Bronchial epithelial cell (primary cell): ENCODE results near the gene NOS1AP. TPM values are rescaled to one million over a fixed set of nuclear protein-coding genes. Genes with fewer than 3 reads are reported as not detected.

Experiments used
- DNase-seq: peaks from one replicate; pipeline ENCODE4 v3.0.0-alpha.2; 2010; ENCODE audit warnings: low read depth
- FAIRE-seq: peaks from 2 replicates; lab custom pipeline; 2011; peaks lifted over from hg19 to GRCh38; lab: Jason Lieb, UNC
- H3K27me3 ChIP-seq: 2 replicates; pipeline ENCODE4 v1.5.1; 2011; ENCODE audit warnings: low read length; ENCODE audit not compliant: control insufficient read depth, insufficient read depth
- H3K36me3 ChIP-seq: 2 replicates; pipeline ENCODE4 v1.5.1; 2011; ENCODE audit warnings: low read length; ENCODE audit not compliant: control insufficient read depth, insufficient read depth
- H3K4me3 ChIP-seq: 2 replicates; pipeline ENCODE4 v1.5.1; 2011; ENCODE audit warnings: mild to moderate bottlenecking, low read depth, low read length, control low read depth
- total RNA-seq: library from RNA; depleted of rRNA; stranded (reverse); fragments of >200 nt; gene quantifications from 2 replicates; pipeline ENCODE4 v1.2.1, GENCODE V29; 2014
- TF ChIP-seq, protein P1 (sequence below): IDR thresholded peaks from 2 replicates; pipeline ENCODE4 v1.5.1; 2011; ENCODE audit warnings: mild to moderate bottlenecking, moderate library complexity, low read length, control low read depth, inconsistent platforms; ENCODE audit not compliant: insufficient read depth, severe bottlenecking

The NOS1AP gene
- total RNA-seq, 1 donor from 2014 or later, result 1.3 TPM

DNA sequence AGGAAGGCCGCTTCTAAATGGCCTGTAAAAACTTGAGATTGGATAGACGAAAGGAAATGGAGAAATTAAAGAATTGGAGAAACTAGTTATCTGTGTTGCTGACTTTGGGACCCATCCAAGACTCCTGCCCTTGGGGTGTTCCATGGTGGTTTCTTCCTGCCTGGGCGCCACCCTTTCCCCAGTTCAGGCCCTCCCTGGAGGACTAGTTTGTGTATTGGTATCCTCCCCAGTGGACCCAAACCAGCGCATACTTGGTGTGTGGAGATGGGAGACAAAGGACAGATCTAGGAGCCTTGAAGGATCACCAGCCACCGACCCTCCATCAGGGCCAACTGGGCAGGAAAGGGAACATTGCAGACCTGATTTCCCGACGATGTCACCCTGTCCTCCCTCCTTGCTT, 300.1 kb downstream of the NOS1AP start:
- TF ChIP-seq, protein P1, sequence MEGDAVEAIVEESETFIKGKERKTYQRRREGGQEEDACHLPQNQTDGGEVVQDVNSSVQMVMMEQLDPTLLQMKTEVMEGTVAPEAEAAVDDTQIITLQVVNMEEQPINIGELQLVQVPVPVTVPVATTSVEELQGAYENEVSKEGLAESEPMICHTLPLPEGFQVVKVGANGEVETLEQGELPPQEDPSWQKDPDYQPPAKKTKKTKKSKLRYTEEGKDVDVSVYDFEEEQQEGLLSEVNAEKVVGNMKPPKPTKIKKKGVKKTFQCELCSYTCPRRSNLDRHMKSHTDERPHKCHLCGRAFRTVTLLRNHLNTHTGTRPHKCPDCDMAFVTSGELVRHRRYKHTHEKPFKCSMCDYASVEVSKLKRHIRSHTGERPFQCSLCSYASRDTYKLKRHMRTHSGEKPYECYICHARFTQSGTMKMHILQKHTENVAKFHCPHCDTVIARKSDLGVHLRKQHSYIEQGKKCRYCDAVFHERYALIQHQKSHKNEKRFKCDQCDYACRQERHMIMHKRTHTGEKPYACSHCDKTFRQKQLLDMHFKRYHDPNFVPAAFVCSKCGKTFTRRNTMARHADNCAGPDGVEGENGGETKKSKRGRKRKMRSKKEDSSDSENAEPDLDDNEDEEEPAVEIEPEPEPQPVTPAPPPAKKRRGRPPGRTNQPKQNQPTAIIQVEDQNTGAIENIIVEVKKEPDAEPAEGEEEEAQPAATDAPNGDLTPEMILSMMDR, result no peak
- Histone ChIP-seq H3K4me3 (no peak overlapping the region), H3K36me3 (no peaks in the 10 kb centered on the region), H3K27me3 (no peaks in the 10 kb centered on the region)
- no peak for FAIRE-seq
- no peak for DNase-seq

DNA sequence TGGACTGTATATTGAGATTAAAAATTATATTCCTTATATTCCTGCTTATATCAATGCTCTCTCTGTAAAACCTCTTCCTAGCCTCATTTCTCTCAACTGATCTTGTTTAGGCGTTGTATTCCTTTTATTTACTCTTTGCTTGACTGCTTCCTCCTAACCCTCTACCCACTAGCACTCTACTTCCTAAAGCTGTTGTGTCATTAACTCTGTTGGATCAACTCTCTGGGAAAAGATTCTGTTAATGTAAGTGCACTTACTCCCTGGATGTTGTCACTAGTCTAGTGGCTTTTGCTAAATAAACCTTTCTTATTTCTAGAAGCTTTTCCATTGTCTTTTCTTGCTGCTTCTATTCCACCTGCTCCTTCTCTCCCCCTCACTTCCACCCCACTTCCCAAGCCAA, 300.7 kb downstream of the NOS1AP start:
- no peaks in the 10 kb centered on the region for H3K27me3 ChIP-seq
- no peak overlapping the region for H3K4me3 ChIP-seq
- TF ChIP-seq, protein P1, result no peak
- FAIRE-seq (no peak), DNase-seq (no peak)
- no peaks in the 10 kb centered on the region for H3K36me3 ChIP-seq

DNA sequence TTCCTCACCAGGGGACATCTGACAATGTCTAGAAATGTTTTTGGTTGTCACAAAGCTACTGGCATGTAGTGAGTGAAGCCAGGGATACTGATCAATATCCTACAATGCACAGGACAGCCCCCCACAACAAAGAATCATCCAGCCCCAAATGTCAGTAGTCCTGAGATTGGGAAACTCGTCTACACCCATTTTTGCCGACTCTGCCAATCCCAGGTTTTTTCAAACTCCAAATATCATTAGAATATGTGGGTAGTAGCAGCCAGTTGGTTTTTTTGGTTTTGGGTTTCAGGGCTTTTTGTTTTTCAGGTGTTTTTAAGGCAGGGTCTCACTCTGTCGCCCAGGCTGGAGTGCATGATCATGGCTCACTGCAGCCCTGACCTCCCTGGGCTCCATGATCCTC, 301.2 kb downstream of the NOS1AP start:
- Histone ChIP-seq H3K4me3 (no peak overlapping the region), H3K36me3 (no peaks in the 10 kb centered on the region), H3K27me3 (no peaks in the 10 kb centered on the region)
- TF ChIP-seq, protein P1, result no peak
- DNase-seq, result no peak
- FAIRE-seq, result no peak

DNA sequence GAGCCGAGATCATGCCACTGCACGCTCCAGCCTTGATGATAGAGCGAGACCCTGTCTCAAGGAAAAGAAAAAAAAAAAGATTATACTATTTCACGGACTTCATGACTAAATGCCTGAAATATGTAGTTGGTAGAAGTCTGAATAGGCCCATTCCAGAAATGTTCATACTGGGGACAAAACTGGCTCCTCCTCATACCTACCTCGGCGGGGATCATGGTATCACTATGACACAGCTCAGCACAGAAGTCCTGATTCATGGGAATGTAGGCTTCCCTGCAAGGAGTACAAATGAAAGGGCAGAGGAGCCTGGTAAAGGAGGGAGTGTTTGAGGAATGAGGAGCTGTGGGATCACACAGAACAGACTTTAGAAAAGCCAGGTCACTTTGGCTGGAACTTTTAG, 302.1 kb downstream of the NOS1AP start:
- TF ChIP-seq, protein P1, result no peak

DNA sequence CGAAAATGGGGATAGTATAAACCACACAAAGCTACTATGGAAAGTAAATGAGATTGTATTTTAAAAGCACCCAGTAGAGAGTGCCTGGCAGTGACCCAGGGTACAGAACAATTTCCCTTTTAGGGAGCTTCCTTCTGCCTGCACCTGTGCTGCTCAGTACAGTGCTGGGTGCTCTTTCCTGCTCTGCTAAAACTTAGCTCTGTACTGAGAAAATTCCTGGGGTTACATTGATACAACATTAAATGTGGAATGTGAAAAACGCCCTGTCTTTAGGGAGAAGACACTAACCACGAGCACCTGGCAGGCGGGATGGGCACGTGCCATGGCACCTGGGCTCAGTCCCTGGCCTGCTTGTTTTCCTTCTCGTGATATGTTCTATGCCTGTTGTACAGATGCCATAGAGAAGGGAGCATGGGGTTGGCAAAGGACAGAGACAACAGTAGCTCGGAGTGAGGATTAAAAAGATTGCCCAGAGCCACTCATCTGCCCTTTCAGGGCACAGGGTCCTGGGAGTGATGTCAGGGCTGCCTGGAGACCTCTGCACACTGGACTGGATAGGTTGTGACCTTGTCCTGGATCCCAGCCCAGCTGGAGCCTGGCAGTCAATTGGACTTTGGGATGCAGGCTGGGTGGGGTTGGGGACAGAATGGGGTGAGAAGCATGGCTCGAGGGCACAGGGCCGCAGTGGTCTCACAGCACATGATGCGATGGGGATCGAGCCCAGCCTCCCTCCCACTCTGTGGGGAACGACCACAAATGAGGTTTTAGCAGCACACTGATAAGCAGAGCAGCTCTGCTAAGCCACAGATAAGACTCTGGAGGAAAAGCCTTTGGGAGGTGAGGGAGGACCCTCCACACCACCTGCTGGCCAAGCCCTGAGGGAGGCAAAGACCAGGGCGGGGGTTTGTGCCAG, 302.9 kb downstream of the NOS1AP start:
- TF ChIP-seq, protein P1, result no peak
- Histone ChIP-seq H3K27me3 (no peaks in the 10 kb centered on the region), H3K4me3 (no peak overlapping the region), H3K36me3 (no peaks in the 10 kb centered on the region)
- FAIRE-seq, result no peak
- no peak for DNase-seq

More for the DNA sequence above, 302.1 kb downstream of the NOS1AP start:
- peak; percentile 53 for DNase-seq
- Histone ChIP-seq H3K36me3 (no peaks in the 10 kb centered on the region), H3K27me3 (no peaks in the 10 kb centered on the region), H3K4me3 (no peak overlapping the region)
- no peak for FAIRE-seq
